H1 (cell line): ENCODE data around the gene TSC2. TPM values are rescaled to one million over a fixed set of nuclear protein-coding genes. Genes with fewer than 3 reads are reported as not detected.
"Not testable (repeated sequence)": the region's sequence is repeated elsewhere in the genome, so short reads cannot be mapped to it uniquely, and the experiment has no call there.

ENCODE experiments used
- CTCF ChIA-PET: fragments of 300-600 bp; sonication (Branson Sonifier 250); formaldehyde crosslinking; loops from one replicate; lab custom pipeline; 2021; ENCODE audit not compliant: partially characterized antibody; lab: Charles Lee
- POLR2A ChIA-PET: fragments of 300-600 bp; sonication (Branson Sonifier 250); formaldehyde crosslinking; loops from one replicate; lab custom pipeline; 2021; ENCODE audit warnings: inconsistent platforms; ENCODE audit not compliant: partially characterized antibody; lab: Charles Lee
- DNase-seq, 2 experiments: peaks; one replicate each; pipeline versions ENCODE4 v3.0.0 to v3.0.0-alpha.2; 2010 to 2022; ENCODE audit warnings: low spot score in 2 of 2, low read depth in 1 of 2, mixed read lengths in 1 of 2
- FAIRE-seq: peaks from 2 replicates; lab custom pipeline; 2011; peaks lifted over from hg19 to GRCh38; lab: Jason Lieb, UNC
- H2AFZ ChIP-seq: 2 replicates; pipeline ENCODE4 v1.8.1; 2012; ENCODE audit warnings: low read length, inconsistent platforms
- H2AK5ac ChIP-seq: 2 replicates; pipeline ENCODE4 v1.6.1; 2013; ENCODE audit warnings: low read depth, low read length
- H2BK120ac ChIP-seq: replicated peaks from 2 replicates; pipeline ENCODE3; 2013; ENCODE audit warnings: low read depth, low read length, inconsistent platforms
- H2BK12ac ChIP-seq: 2 replicates; pipeline ENCODE4 v1.6.1; 2013; ENCODE audit warnings: low read depth, low read length
- H2BK15ac ChIP-seq: 2 replicates; pipeline ENCODE4 v1.6.1; 2013; ENCODE audit warnings: low read length
- H2BK20ac ChIP-seq: 2 replicates; pipeline ENCODE4 v1.6.1; 2013; ENCODE audit warnings: low read length
- H2BK5ac ChIP-seq: 2 replicates; pipeline ENCODE4 v1.6.1; 2013; ENCODE audit warnings: low read depth, low read length
- H3K14ac ChIP-seq: 2 replicates; pipeline ENCODE4 v1.6.1; 2013; ENCODE audit warnings: inconsistent platforms; ENCODE audit not compliant: insufficient read length
- H3K18ac ChIP-seq: 2 replicates; pipeline ENCODE4 v1.6.1; 2013; ENCODE audit warnings: low read length; ENCODE audit errors: extremely low read depth
- H3K23ac ChIP-seq: 2 replicates; pipeline ENCODE4 v1.6.1; 2013; ENCODE audit warnings: inconsistent platforms; ENCODE audit not compliant: insufficient read length
- H3K23me2 ChIP-seq: 2 replicates; pipeline ENCODE4 v1.6.1; 2013; ENCODE audit warnings: low read depth, low read length
- H3K27ac ChIP-seq: 2 replicates; pipeline ENCODE4 v1.6.1; 2011; ENCODE audit warnings: low read depth, low read length, inconsistent platforms
- H3K27me3 ChIP-seq, 4 experiments: replicated peaks in 1 of 4; 1 replicate in 1 of 4; 2 replicates in 3 of 4; pipeline versions ENCODE4 v1.6.1 to v1.8.1; 2011 to 2013; ENCODE audit warnings: low read length in 3 of 4, mild to moderate bottlenecking in 3 of 4, inconsistent platforms in 2 of 4, mixed read lengths in 2 of 4, moderate library complexity in 1 of 4; ENCODE audit not compliant: control insufficient read depth in 3 of 4, insufficient read depth in 3 of 4; ENCODE audit errors: extremely low read depth in 1 of 4
- H3K36me3 ChIP-seq, 4 experiments: 2 replicates each; pipeline versions ENCODE4 v1.6.1 to v1.8.1; 2011 to 2013; ENCODE audit warnings: mild to moderate bottlenecking in 4 of 4, low read length in 3 of 4, moderate library complexity in 2 of 4, control low read depth in 1 of 4, inconsistent platforms in 1 of 4; ENCODE audit not compliant: insufficient read depth in 4 of 4, control insufficient read depth in 2 of 4
- H3K4ac ChIP-seq: replicated peaks from 2 replicates; pipeline ENCODE3; 2013; ENCODE audit warnings: low read length, low read depth, mixed read lengths, inconsistent platforms; ENCODE audit not compliant: insufficient read length
- H3K4me1 ChIP-seq, 4 experiments: replicated peaks in 1 of 4; 1 replicate in 1 of 4; 2 replicates in 3 of 4; pipeline versions ENCODE4 v1.6.1 to v1.8.1; 2011 to 2013; ENCODE audit warnings: low read length in 3 of 4, inconsistent platforms in 2 of 4, mixed read lengths in 1 of 4; ENCODE audit not compliant: insufficient read depth in 4 of 4, control insufficient read depth in 3 of 4
- H3K4me2 ChIP-seq, 2 experiments: 2 replicates each; pipeline versions ENCODE4 v1.6.1 to v1.8.1; 2011 to 2013; ENCODE audit warnings: low read depth in 2 of 2, low read length in 2 of 2, control low read depth in 1 of 2, inconsistent platforms in 1 of 2, mild to moderate bottlenecking in 1 of 2; ENCODE audit not compliant: insufficient read depth in 1 of 2
- H3K4me3 ChIP-seq, 4 experiments: fragments of 200-600, 300-600 bp in 1 of 4; sonication (generic), shearing (Covaris generic), sonication (Bioruptor Twin) in 1 of 4; 2 replicates each; pipeline versions ENCODE4 v1.5.1 to v1.8.1; 2011 to 2016; ENCODE audit warnings: low read length in 4 of 4, low read depth in 3 of 4, control low read depth in 2 of 4, inconsistent platforms in 2 of 4, mild to moderate bottlenecking in 2 of 4, mixed read lengths in 1 of 4, moderate library complexity in 1 of 4; ENCODE audit not compliant: insufficient read depth in 2 of 4; ENCODE audit errors: extremely low read depth in 1 of 4
- H3K56ac ChIP-seq: replicated peaks from 2 replicates; pipeline ENCODE3; 2013; ENCODE audit warnings: low read depth, mild to moderate bottlenecking, mixed read lengths, low read length, inconsistent platforms; ENCODE audit not compliant: insufficient read length
- H3K79me1 ChIP-seq: 2 replicates; pipeline ENCODE4 v1.6.1; 2013; ENCODE audit warnings: low read depth, low read length, control low read depth
- H3K79me2 ChIP-seq, 2 experiments: 2 replicates each; pipeline versions ENCODE4 v1.6.1 to v1.8.1; 2012 to 2013; ENCODE audit warnings: low read length in 2 of 2, mild to moderate bottlenecking in 2 of 2, inconsistent platforms in 1 of 2; ENCODE audit not compliant: insufficient read depth in 2 of 2, control insufficient read depth in 1 of 2
- H3K9ac ChIP-seq, 4 experiments: replicated peaks in 1 of 4; 1 replicate in 1 of 4; 2 replicates in 3 of 4; pipeline versions ENCODE4 v1.6.1 to v1.8.1; 2011 to 2013; ENCODE audit warnings: low read depth in 3 of 4, low read length in 3 of 4, control low read depth in 2 of 4, mild to moderate bottlenecking in 2 of 4, moderate library complexity in 2 of 4, inconsistent platforms in 1 of 4; ENCODE audit errors: extremely low read depth in 1 of 4
- H3K9me3 ChIP-seq, 2 experiments: 2 replicates each; pipeline versions ENCODE4 v1.6.1 to v1.8.1; 2012 to 2013; ENCODE audit warnings: mild to moderate bottlenecking in 2 of 2, moderate library complexity in 2 of 2, control low read depth in 1 of 2, inconsistent platforms in 1 of 2, low read depth in 1 of 2, low read length in 1 of 2, mixed read lengths in 1 of 2; ENCODE audit not compliant: insufficient read depth in 2 of 2
- H4K20me1 ChIP-seq, 2 experiments: replicated peaks in 1 of 2; 2 replicates each; pipeline versions ENCODE3 to v1.8.1; 2011 to 2013; ENCODE audit warnings: inconsistent platforms in 2 of 2, low read length in 2 of 2, mild to moderate bottlenecking in 1 of 2; ENCODE audit not compliant: insufficient read depth in 2 of 2, control insufficient read depth in 1 of 2
- H4K5ac ChIP-seq: 2 replicates; pipeline ENCODE4 v1.6.1; 2013; ENCODE audit warnings: low read length, low read depth, mixed read lengths, inconsistent platforms; ENCODE audit not compliant: insufficient read length
- H4K8ac ChIP-seq: 2 replicates; pipeline ENCODE4 v1.8.0; 2013; ENCODE audit warnings: mild to moderate bottlenecking, moderate library complexity, low read length, inconsistent platforms; ENCODE audit not compliant: insufficient read depth; ENCODE audit errors: extremely low read depth
- H4K91ac ChIP-seq: replicated peaks from 2 replicates; pipeline ENCODE3; 2013; ENCODE audit warnings: low read length, mixed read lengths, inconsistent platforms; ENCODE audit not compliant: insufficient read length
- WGBS, 2 experiments: shearing (Covaris generic) in 1 of 2; methylation state at CpG; one replicate each; pipeline versions ENCODE4 v1.1.6 to v1.1.7; 2013 to 2015; ENCODE audit warnings: low lambda C conversion rate in 2 of 2, mixed read lengths in 2 of 2, inconsistent platforms in 1 of 2, low coverage in 1 of 2, missing lambda C conversion rate in 1 of 2; ENCODE audit not compliant: insufficient replicate concordance in 2 of 2, insufficient coverage in 1 of 2, insufficient read length in 1 of 2; ENCODE audit errors: extremely low coverage in 1 of 2, missing lambda C conversion rate in 1 of 2; 5-methylcytosine and 5-hydroxymethylcytosine counted together
- polyA plus RNA-seq, 7 experiments: library from polyadenylated mRNA; depleted of rRNA in 3 of 7; stranded (reverse) in 5 of 7; unstranded in 2 of 7; fragments of >200 nt in 5 of 7; fragments of 200-250 nt in 2 of 7; gene quantifications; 1 replicate in 5 of 7; 2 replicates in 1 of 7; 4 replicates in 1 of 7; pipeline versions ENCODE4 v1.2.1 to v1.2.3, GENCODE V29; 2011 to 2013; ENCODE audit warnings: missing spikeins in 2 of 7, mixed read lengths in 2 of 7
- total RNA-seq: library from RNA; stranded (reverse); fragmentation: NEBNext Ultra II Directional; extraction: Animal tissue kit (Norgen Biotek cat#: 25700); gene quantifications from 2 replicates; pipeline ENCODE4 v1.2.1, GENCODE V29; 2021

The TSC2 gene
- total and polyA plus RNA-seq, 2 of the 8 experiments (the other 6 are each of a cell fraction or from before 2014, with no cell fraction given), result 65.9 to 96.6 TPM

- DNase-seq, H3K9ac ChIP-seq, H4K8ac ChIP-seq, H3K4ac ChIP-seq, H2BK15ac ChIP-seq, H3K14ac ChIP-seq, H3K18ac ChIP-seq, H3K23ac ChIP-seq, H4K5ac ChIP-seq, H3K27me3 ChIP-seq, CTCF ChIA-PET, H2BK20ac ChIP-seq, H2BK120ac ChIP-seq, H2BK5ac ChIP-seq, H3K4me3 ChIP-seq, H3K4me1 ChIP-seq, H2BK12ac ChIP-seq, POLR2A ChIA-PET, H4K20me1 ChIP-seq, H3K9me3 ChIP-seq, FAIRE-seq, H3K79me2 ChIP-seq, H2AFZ ChIP-seq, H3K56ac ChIP-seq, H2AK5ac ChIP-seq, H3K79me1 ChIP-seq, H3K4me2 ChIP-seq, H4K91ac ChIP-seq, H3K27ac ChIP-seq, H3K23me2 ChIP-seq: not testable (repeated sequence)
- 92% methylated on average over 18 of the region's 30 CpGs; no CpG with 5 or more reads in 1 of the 2 experiments for WGBS, 2 experiments
- H3K36me3 ChIP-seq, result peaks cover 0 to 40% (median 0%) of the 10 kb centered on the region in 4 experiments; a peak in 2 of 8 replicates
Measured at GRCh38 chr16:2112539-2113106, 64.8 kb downstream of the TSC2 start.

GRCh38 chr16:2114225-2114624 lies 66.4 kb downstream of the TSC2 start:
- H2BK12ac ChIP-seq, FAIRE-seq, H4K20me1 ChIP-seq: not testable (repeated sequence)

More at GRCh38 chr16:2114225-2114624, 66.4 kb downstream of the TSC2 start:
- H2BK15ac ChIP-seq, H3K9me3 ChIP-seq, H3K79me2 ChIP-seq, H4K5ac ChIP-seq, H3K18ac ChIP-seq, H3K14ac ChIP-seq, POLR2A ChIA-PET, H3K79me1 ChIP-seq, H3K9ac ChIP-seq, H2AFZ ChIP-seq, DNase-seq, H3K27me3 ChIP-seq, H3K4me2 ChIP-seq, H4K91ac ChIP-seq, H3K56ac ChIP-seq, H3K23ac ChIP-seq, H3K4me3 ChIP-seq, H2BK20ac ChIP-seq, H3K4ac ChIP-seq, CTCF ChIA-PET, H3K27ac ChIP-seq, H4K8ac ChIP-seq, H3K23me2 ChIP-seq, H3K4me1 ChIP-seq, H2BK120ac ChIP-seq, H2AK5ac ChIP-seq, H2BK5ac ChIP-seq: not testable (repeated sequence)
- peaks cover 0 to 27% (median 0%) of the 10 kb centered on the region in 4 experiments; a peak in 1 of 8 replicates for H3K36me3 ChIP-seq
- 95% methylated on average over 18 of the region's 26 CpGs; no CpG with 5 or more reads in 1 of the 2 experiments for WGBS, 2 experiments
